Activated CD4-positive, alpha-beta memory T cell treated with anti-CD3 and anti-CD28 coated beads, Interleukin-2, amount 10 ng/mL, durations not matched to agents 7 days and 5 days (primary cell): ENCODE results near the gene SHC4. TPM values are rescaled to one million over a fixed set of nuclear protein-coding genes. Genes with fewer than 3 reads are reported as not detected.
"Not testable (repeated sequence)": the region's sequence is repeated elsewhere in the genome, so short reads cannot be mapped to it uniquely, and the experiment has no call there.

Experiments used
- CTCF ChIA-PET: fragments of 350-600 bp; sonication (Branson Sonifier 250); formaldehyde crosslinking; loops from one replicate; lab custom pipeline; 2021; ENCODE audit warnings: antibody characterized with exemption, inconsistent platforms; lab: Charles Lee
- POLR2A ChIA-PET: fragments of 350-600 bp; sonication (Branson Sonifier 250); formaldehyde crosslinking; loops from one replicate; lab custom pipeline; 2021; ENCODE audit warnings: antibody characterized with exemption; lab: Charles Lee
- DNase-seq: peaks from one replicate; pipeline ENCODE4 v3.0.0-alpha.2; 2020
- H3K27ac Mint-ChIP-seq: one replicate; pipeline ENCODE4 v1.8.0; 2021; ENCODE audit warnings: mild to moderate bottlenecking, mixed read lengths
- H3K27me3 Mint-ChIP-seq: one replicate; pipeline ENCODE4 v1.8.0; 2021; ENCODE audit warnings: mixed read lengths
- H3K36me3 Mint-ChIP-seq: one replicate; pipeline ENCODE4 v1.8.0; 2021; ENCODE audit warnings: low read depth, mixed read lengths
- H3K4me1 Mint-ChIP-seq: one replicate; pipeline ENCODE4 v1.8.0; 2021; ENCODE audit warnings: mixed read lengths
- H3K4me3 Mint-ChIP-seq: one replicate; pipeline ENCODE4 v1.8.0; 2021; ENCODE audit warnings: mild to moderate bottlenecking, mixed read lengths
- H3K9me3 Mint-ChIP-seq: one replicate; pipeline ENCODE4 v1.8.0; 2021; ENCODE audit warnings: mixed read lengths
- total RNA-seq, 2 experiments: library from RNA; stranded (reverse); gene quantifications; one replicate each; pipeline ENCODE4 v1.2.3, GENCODE V29; 2021

SHC4 gene
- total RNA-seq, 2 experiments from 2014 or later, result 1.9 to 2.8 TPM

GRCh38 chr15:48796521-48796920 is 167.2 kb downstream of the SHC4 start:
- Mint-ChIP-seq H3K27ac (peak overlapping the region; percentile 84), H3K27me3 (no peaks in the 10 kb centered on the region), H3K4me3 (peak overlapping the region; percentile 7), H3K4me1 (peaks cover 57% of the 10 kb centered on the region), H3K36me3 (peaks cover 60% of the 10 kb centered on the region), H3K9me3 (no peaks in the 10 kb centered on the region)
- DNase-seq, result no peak
- ChIA-PET POLR2A (interaction anchor here (1.3 to 3.2 kb wide), 2 partner anchors 10 to 14 kb away, joined by 4 to 16 read pairs; partner anchors contain the start of gene CEP152), CTCF (no interaction called here)

DNA sequence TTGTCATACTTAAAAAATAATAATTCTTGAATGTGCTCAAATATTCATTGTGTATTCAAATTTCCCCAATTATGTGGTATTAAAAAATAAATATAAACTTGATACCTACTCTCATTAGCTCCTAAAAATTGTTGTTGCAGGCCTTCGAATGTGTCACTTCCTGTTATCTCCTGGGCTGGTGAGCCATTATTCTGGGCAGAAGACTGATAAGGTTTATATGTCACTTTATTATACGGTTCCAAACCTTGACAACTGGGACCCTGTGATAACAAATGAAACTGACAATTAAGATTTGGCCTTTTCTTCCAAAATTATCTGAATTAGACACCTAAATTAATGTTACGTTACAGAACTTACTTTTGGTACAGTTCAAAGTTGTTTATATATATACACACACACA is 167.8 kb downstream of the SHC4 start:
- no peak for DNase-seq
- no peaks in the 10 kb centered on the region for H3K27me3 Mint-ChIP-seq
- H3K4me3 Mint-ChIP-seq, result no peak overlapping the region
- H3K4me1 Mint-ChIP-seq, result peaks cover 52% of the 10 kb centered on the region
- peak overlapping the region; percentile 33 for H3K27ac Mint-ChIP-seq
- POLR2A ChIA-PET, result interaction anchor here (1.3 kb wide), 1 partner anchor 10 kb away, joined by 4 read pairs; no protein-coding TSS in a partner anchor
- no peaks in the 10 kb centered on the region for H3K9me3 Mint-ChIP-seq
- peaks cover 62% of the 10 kb centered on the region for H3K36me3 Mint-ChIP-seq
- CTCF ChIA-PET, result no interaction called here

GRCh38 chr15:48794697-48795134 is 169.0 kb downstream of the SHC4 start:
- Mint-ChIP-seq H3K27me3 (no peaks in the 10 kb centered on the region), H3K4me1 (peaks cover 41% of the 10 kb centered on the region), H3K27ac (peak overlapping the region; percentile 68), H3K4me3 (no peak overlapping the region), H3K9me3 (no peaks in the 10 kb centered on the region), H3K36me3 (peaks cover 62% of the 10 kb centered on the region)
- no peak for DNase-seq
- CTCF ChIA-PET, result no interaction called here
- POLR2A ChIA-PET, result interaction anchor here (3.3 kb wide), 1 partner anchor 16 kb away, joined by 9 read pairs; the partner anchor contains the start of gene CEP152

DNA sequence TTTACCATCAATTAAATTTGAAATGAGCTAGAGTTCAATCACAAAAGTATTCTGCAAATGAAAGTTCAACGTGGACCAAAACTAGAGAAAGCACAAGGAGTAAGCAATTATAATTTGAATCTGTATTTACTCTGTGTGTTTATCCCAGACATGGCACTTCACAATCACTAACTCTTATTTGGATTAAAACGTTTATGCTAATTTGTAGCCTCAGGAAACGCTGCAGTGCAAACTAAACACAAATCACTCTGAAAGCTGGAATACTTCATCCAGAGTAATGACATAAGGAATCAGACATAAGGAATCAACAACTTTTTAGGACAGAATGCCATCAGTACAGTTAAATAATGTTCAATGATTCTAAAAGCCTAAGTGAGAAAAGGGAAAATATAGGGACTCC is 171.3 kb downstream of the SHC4 start:
- no peak for DNase-seq
- CTCF ChIA-PET, result interaction anchor here (3.5 kb wide), 1 partner anchor 9 kb away, joined by 17 read pairs; no protein-coding TSS in a partner anchor
- H3K27me3 Mint-ChIP-seq, result no peaks in the 10 kb centered on the region
- peaks cover 72% of the 10 kb centered on the region for H3K36me3 Mint-ChIP-seq
- POLR2A ChIA-PET, result interaction anchor here (3.3 kb wide), 1 partner anchor 19 kb away, joined by 9 read pairs; the partner anchor contains the start of gene CEP152
- no peak overlapping the region for H3K4me3 Mint-ChIP-seq
- peaks cover 26% of the 10 kb centered on the region for H3K4me1 Mint-ChIP-seq
- H3K27ac Mint-ChIP-seq, result no peak overlapping the region
- no peaks in the 10 kb centered on the region for H3K9me3 Mint-ChIP-seq

- CTCF ChIA-PET, result interaction anchor here (0.8 to 3.5 kb wide), 2 partner anchors 11 to 14 kb away, joined by 3 to 17 read pairs; no protein-coding TSS in a partner anchor
- H3K36me3 Mint-ChIP-seq, result peaks cover 63% of the 10 kb centered on the region
- not testable (repeated sequence) for DNase-seq, H3K27ac Mint-ChIP-seq, H3K9me3 Mint-ChIP-seq, H3K4me1 Mint-ChIP-seq, H3K27me3 Mint-ChIP-seq, H3K4me3 Mint-ChIP-seq
- POLR2A ChIA-PET, result interaction anchor here (0.6 to 1.4 kb wide), 4 partner anchors 14 to 49 kb away, joined by 3 to 7 read pairs (median 3); partner anchors contain the start of gene CEP152
Measured at GRCh38 chr15:48790466-48791115, 173.1 kb downstream of the SHC4 start.

GRCh38 chr15:48785712-48786111 is 178.0 kb downstream of the SHC4 start:
- Mint-ChIP-seq H3K4me1 (no peaks in the 10 kb centered on the region), H3K27me3 (no peaks in the 10 kb centered on the region), H3K4me3 (no peak overlapping the region), H3K36me3 (peaks cover 72% of the 10 kb centered on the region), H3K9me3 (no peaks in the 10 kb centered on the region), H3K27ac (no peak overlapping the region)
- ChIA-PET CTCF (interaction anchor here (1.3 kb wide), 2 partner anchors 15 to 25 kb away, joined by 3 to 4 read pairs; partner anchors contain the start of gene CEP152), POLR2A (interaction anchor here (2.2 kb wide), 1 partner anchor 25 kb away, joined by 10 read pairs; the partner anchor contains the start of gene CEP152)
- no peak for DNase-seq

DNA sequence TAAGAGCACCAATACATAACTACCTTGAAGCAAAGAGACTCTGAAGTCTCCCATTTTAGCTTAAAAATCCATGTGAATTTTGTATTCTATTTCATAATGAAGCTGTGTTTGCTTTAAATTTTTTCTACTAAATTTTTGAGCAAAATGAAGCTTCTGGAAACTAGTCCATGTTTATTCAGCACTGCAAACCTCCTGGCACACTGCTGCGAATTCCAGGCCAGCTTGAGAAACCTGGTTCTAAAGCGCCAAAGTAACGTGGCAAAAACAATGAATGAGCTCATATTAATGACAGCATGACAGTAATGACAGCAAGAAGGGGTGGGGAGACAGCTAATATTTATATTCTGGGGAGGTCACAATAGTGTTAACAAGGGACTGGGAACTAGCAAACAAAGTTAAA is 178.5 kb downstream of the SHC4 start:
- H3K27me3 Mint-ChIP-seq, result no peaks in the 10 kb centered on the region
- DNase-seq, result no peak
- no peak overlapping the region for H3K27ac Mint-ChIP-seq
- ChIA-PET CTCF (no interaction called here), POLR2A (interaction anchor here (2.2 kb wide), 1 partner anchor 25 kb away, joined by 10 read pairs; the partner anchor contains the start of gene CEP152)
- H3K4me3 Mint-ChIP-seq, result no peak overlapping the region
- no peaks in the 10 kb centered on the region for H3K9me3 Mint-ChIP-seq
- no peaks in the 10 kb centered on the region for H3K4me1 Mint-ChIP-seq
- H3K36me3 Mint-ChIP-seq, result peaks cover 72% of the 10 kb centered on the region

DNA sequence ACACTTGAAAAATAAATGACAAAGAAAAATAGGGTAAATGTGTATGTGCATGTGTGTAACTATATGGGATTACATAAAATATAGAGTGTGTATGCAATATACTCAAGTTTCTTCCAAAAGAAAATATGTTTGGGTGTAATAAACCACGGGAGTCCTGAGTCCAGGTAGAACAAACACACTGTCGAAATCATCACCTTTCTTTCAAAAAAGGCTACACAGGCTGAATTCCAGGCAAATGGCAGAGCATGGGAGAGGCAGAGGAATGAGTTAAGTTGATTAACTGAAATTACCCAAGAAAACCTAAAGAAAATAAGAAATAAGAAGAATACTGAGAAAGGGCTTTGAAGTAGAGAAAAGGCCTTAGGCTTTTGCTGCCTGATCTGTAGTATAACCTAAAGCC is 179.0 kb downstream of the SHC4 start:
- H3K9me3 Mint-ChIP-seq, result no peaks in the 10 kb centered on the region
- DNase-seq, result no peak
- H3K27me3 Mint-ChIP-seq, result no peaks in the 10 kb centered on the region
- ChIA-PET POLR2A (interaction anchor here (2.2 kb wide), 1 partner anchor 26 kb away, joined by 10 read pairs; the partner anchor contains the start of gene CEP152), CTCF (no interaction called here)
- no peak overlapping the region for H3K4me3 Mint-ChIP-seq
- H3K4me1 Mint-ChIP-seq, result no peaks in the 10 kb centered on the region
- H3K36me3 Mint-ChIP-seq, result peaks cover 74% of the 10 kb centered on the region
- no peak overlapping the region for H3K27ac Mint-ChIP-seq

- ChIA-PET CTCF (no interaction called here), POLR2A (no interaction called here)
- Mint-ChIP-seq H3K9me3 (no peaks in the 10 kb centered on the region), H3K36me3 (peaks cover 74% of the 10 kb centered on the region), H3K4me3 (no peak overlapping the region), H3K4me1 (no peaks in the 10 kb centered on the region), H3K27ac (no peak overlapping the region), H3K27me3 (no peaks in the 10 kb centered on the region)
- no peak for DNase-seq
Measured at GRCh38 chr15:48782911-48783310, 180.8 kb downstream of the SHC4 start.

GRCh38 chr15:48781481-48782081 is 182.1 kb downstream of the SHC4 start:
- no peaks in the 10 kb centered on the region for H3K27me3 Mint-ChIP-seq
- no peaks in the 10 kb centered on the region for H3K9me3 Mint-ChIP-seq
- no peak overlapping the region for H3K27ac Mint-ChIP-seq
- peaks cover 74% of the 10 kb centered on the region for H3K36me3 Mint-ChIP-seq
- H3K4me3 Mint-ChIP-seq, result no peak overlapping the region
- H3K4me1 Mint-ChIP-seq, result no peaks in the 10 kb centered on the region
- DNase-seq, result no peak
- CTCF ChIA-PET, result no interaction called here
- POLR2A ChIA-PET, result no interaction called here

DNA sequence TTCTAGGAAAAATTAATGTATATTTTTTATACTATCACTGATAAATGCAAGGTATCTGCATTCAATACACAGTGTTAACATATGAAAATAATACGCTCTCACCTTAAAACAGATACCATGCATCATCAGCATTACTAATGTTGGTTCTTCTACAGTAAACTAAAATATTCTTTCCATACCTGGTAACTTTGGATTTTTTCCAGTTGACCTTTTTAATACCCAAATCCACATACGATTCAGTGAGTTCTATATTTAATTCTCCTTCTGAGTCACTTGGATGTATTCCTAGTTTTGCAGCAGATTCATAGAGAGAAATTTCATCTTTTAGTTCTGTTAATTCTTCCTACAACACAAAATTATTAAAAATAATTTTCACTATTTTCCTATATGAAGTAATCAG is 182.7 kb downstream of the SHC4 start:
- ChIA-PET CTCF (no interaction called here), POLR2A (no interaction called here)
- H3K9me3 Mint-ChIP-seq, result no peaks in the 10 kb centered on the region
- H3K4me3 Mint-ChIP-seq, result no peak overlapping the region
- H3K4me1 Mint-ChIP-seq, result no peaks in the 10 kb centered on the region
- H3K27ac Mint-ChIP-seq, result no peak overlapping the region
- no peaks in the 10 kb centered on the region for H3K27me3 Mint-ChIP-seq
- no peak for DNase-seq
- peaks cover 72% of the 10 kb centered on the region for H3K36me3 Mint-ChIP-seq

- DNase-seq, result no peak
- peaks cover 75% of the 10 kb centered on the region for H3K36me3 Mint-ChIP-seq
- H3K4me3 Mint-ChIP-seq, result no peak overlapping the region
- peaks cover 3% of the 10 kb centered on the region for H3K9me3 Mint-ChIP-seq
- H3K4me1 Mint-ChIP-seq, result peaks cover 14% of the 10 kb centered on the region
- POLR2A ChIA-PET, result no interaction called here
- CTCF ChIA-PET, result interaction anchor here (0.9 kb wide), 1 partner anchor 32 kb away, joined by 4 read pairs; the partner anchor contains the start of gene CEP152
- no peaks in the 10 kb centered on the region for H3K27me3 Mint-ChIP-seq
- H3K27ac Mint-ChIP-seq, result no peak overlapping the region
Measured at GRCh38 chr15:48778331-48778730, 185.4 kb downstream of the SHC4 start.
